ENCODE results near the gene INO80D.
"Not testable (repeated sequence)": the region's sequence is repeated elsewhere in the genome, so short reads cannot be mapped to it uniquely, and the experiment has no call there.

INO80D gene

GRCh38 chr2:206085742-206086445 is at the start of gene INO80D:
Gene INO80D, minus strand, starts transcription at chr2:206086174. Its CDS starts 23,158 bp downstream, at chr2:206063016.
- H3K4me3 ChIP-seq (ENCODE audit: low read length): peak within 1 kb of the TSS; percentile 86
- no peak for TF ChIP-seq ZNF274 (IDR thresholded peaks at IDR 0.05; ENCODE audit: low read depth, low read length)

GRCh38 chr2:206127656-206128055 is 41.7 kb upstream of the INO80D start:
- no peak overlapping the region for H3K4me3 ChIP-seq (ENCODE audit: low read length)
- no peak for TF ChIP-seq ZNF274 (IDR thresholded peaks at IDR 0.05; ENCODE audit: low read depth, low read length)

- H3K4me3 ChIP-seq (ENCODE audit: low read length): no peak overlapping the region
- no peak for TF ChIP-seq ZNF274 (IDR thresholded peaks at IDR 0.05; ENCODE audit: low read depth, low read length)
Observed at GRCh38 chr2:206125901-206126300, 39.9 kb upstream of the INO80D start.

- not testable (repeated sequence) for H3K4me3 ChIP-seq (ENCODE audit: low read length)
Observed at GRCh38 chr2:206122569-206122968, 36.6 kb upstream of the INO80D start.

GRCh38 chr2:206116278-206116677 is 30.3 kb upstream of the INO80D start:
- H3K4me3 ChIP-seq (ENCODE audit: low read length): no peak overlapping the region
- TF ChIP-seq ZNF274 (IDR thresholded peaks at IDR 0.05; ENCODE audit: low read depth, low read length): no peak

- no peak overlapping the region for H3K4me3 ChIP-seq (ENCODE audit: low read length)
- TF ChIP-seq ZNF274 (IDR thresholded peaks at IDR 0.05; ENCODE audit: low read depth, low read length): no peak
Observed at GRCh38 chr2:206115026-206115578, 29.1 kb upstream of the INO80D start.

- no peak overlapping the region for H3K4me3 ChIP-seq (ENCODE audit: low read length)
- no peak for TF ChIP-seq ZNF274 (IDR thresholded peaks at IDR 0.05; ENCODE audit: low read depth, low read length)
Observed at GRCh38 chr2:206112846-206113547, 27.0 kb upstream of the INO80D start.

- no peak for TF ChIP-seq ZNF274 (IDR thresholded peaks at IDR 0.05; ENCODE audit: low read depth, low read length)
- no peak overlapping the region for H3K4me3 ChIP-seq (ENCODE audit: low read length)
Observed at GRCh38 chr2:206112108-206112507, 26.1 kb upstream of the INO80D start.

GRCh38 chr2:206108713-206109112 is 22.7 kb upstream of the INO80D start:
- no peak overlapping the region for H3K4me3 ChIP-seq (ENCODE audit: low read length)
- no peak for TF ChIP-seq ZNF274 (IDR thresholded peaks at IDR 0.05; ENCODE audit: low read depth, low read length)

- H3K4me3 ChIP-seq (ENCODE audit: low read length): no peak overlapping the region
- no peak for TF ChIP-seq ZNF274 (IDR thresholded peaks at IDR 0.05; ENCODE audit: low read depth, low read length)
Observed at GRCh38 chr2:206105541-206105940, 19.6 kb upstream of the INO80D start.

- no peak for TF ChIP-seq ZNF274 (IDR thresholded peaks at IDR 0.05; ENCODE audit: low read depth, low read length)
- H3K4me3 ChIP-seq (ENCODE audit: low read length): no peak overlapping the region
Observed at GRCh38 chr2:206105038-206105437, 19.1 kb upstream of the INO80D start.

GRCh38 chr2:206098872-206099271 is 12.9 kb upstream of the INO80D start:
- not testable (repeated sequence) for H3K4me3 ChIP-seq (ENCODE audit: low read length)

GRCh38 chr2:206098471-206098870 is 12.5 kb upstream of the INO80D start:
- no peak overlapping the region for H3K4me3 ChIP-seq (ENCODE audit: low read length)
- TF ChIP-seq ZNF274 (IDR thresholded peaks at IDR 0.05; ENCODE audit: low read depth, low read length): no peak

- no peak for TF ChIP-seq ZNF274 (IDR thresholded peaks at IDR 0.05; ENCODE audit: low read depth, low read length)
- no peak overlapping the region for H3K4me3 ChIP-seq (ENCODE audit: low read length)
Observed at GRCh38 chr2:206096876-206097275, 10.9 kb upstream of the INO80D start.
